Measurements from ENCODE around the gene PATL1.
A peak's percentile ranks its signal among the peaks of the same experiment; 100 is the strongest.

PATL1 gene

GRCh38 chr11:59668950-59669610 is at the start of gene PATL1:
Gene PATL1 (minus strand): TSS chr11:59669037. CDS start chr11:59668895, 142 bp downstream.
- DNase-seq (ENCODE audit: low read depth), result peak; percentile 99
- TF ChIP-seq POLR2A (IDR thresholded peaks at IDR 0.05; ENCODE audit: extremely low read depth, insufficient read length) (peak; percentile 66), MYC (IDR thresholded peaks at IDR 0.05; ENCODE audit: low read depth, low read length) (no peak; the same call in 1 of the 2 replicates), MAX (IDR thresholded peaks at IDR 0.05; ENCODE audit: low read depth, low read length) (peak; percentile 73)
- TF ChIP-seq, protein P1, sequence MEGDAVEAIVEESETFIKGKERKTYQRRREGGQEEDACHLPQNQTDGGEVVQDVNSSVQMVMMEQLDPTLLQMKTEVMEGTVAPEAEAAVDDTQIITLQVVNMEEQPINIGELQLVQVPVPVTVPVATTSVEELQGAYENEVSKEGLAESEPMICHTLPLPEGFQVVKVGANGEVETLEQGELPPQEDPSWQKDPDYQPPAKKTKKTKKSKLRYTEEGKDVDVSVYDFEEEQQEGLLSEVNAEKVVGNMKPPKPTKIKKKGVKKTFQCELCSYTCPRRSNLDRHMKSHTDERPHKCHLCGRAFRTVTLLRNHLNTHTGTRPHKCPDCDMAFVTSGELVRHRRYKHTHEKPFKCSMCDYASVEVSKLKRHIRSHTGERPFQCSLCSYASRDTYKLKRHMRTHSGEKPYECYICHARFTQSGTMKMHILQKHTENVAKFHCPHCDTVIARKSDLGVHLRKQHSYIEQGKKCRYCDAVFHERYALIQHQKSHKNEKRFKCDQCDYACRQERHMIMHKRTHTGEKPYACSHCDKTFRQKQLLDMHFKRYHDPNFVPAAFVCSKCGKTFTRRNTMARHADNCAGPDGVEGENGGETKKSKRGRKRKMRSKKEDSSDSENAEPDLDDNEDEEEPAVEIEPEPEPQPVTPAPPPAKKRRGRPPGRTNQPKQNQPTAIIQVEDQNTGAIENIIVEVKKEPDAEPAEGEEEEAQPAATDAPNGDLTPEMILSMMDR (IDR thresholded peaks at IDR 0.05; ENCODE audit: low read depth, low read length), result no peak
- peak within 1 kb of the TSS; percentile 86 for H3K4me3 ChIP-seq (ENCODE audit: low read depth, low read length)

DNA sequence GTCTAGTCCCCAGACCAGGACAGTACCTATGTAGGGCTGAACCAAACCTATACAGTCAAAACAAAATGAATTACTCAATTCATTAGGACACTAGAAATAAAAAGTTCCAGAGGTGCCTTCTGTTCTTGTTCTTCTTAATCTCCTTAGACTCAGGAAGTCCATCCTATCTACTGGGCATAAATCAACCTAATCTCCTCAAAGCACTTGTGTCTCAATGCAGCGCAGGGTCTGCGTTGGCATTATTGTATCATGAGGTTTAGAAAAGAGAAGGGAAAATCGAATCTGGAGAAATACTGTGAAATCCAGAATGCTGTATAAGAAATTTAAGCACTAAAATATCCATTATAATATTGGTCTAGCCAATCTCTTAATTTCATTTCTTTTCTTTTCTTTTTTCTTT is 47.2 kb upstream of the PATL1 start:
- TF ChIP-seq, protein P1 (IDR thresholded peaks at IDR 0.05; ENCODE audit: low read depth, low read length), result no peak
- no peak overlapping the region for H3K4me3 ChIP-seq (ENCODE audit: low read depth, low read length)
- DNase-seq (ENCODE audit: low read depth), result no peak

GRCh38 chr11:59713745-59714144 is 44.9 kb upstream of the PATL1 start, which contains the start of gene OR10V1:
Gene OR10V1 (minus strand): TSS chr11:59713845. CDS start chr11:59713845, 0 bp downstream.
- TF ChIP-seq POLR2A (IDR thresholded peaks at IDR 0.05; ENCODE audit: extremely low read depth, insufficient read length), result no peak
- TF ChIP-seq, protein P1 (IDR thresholded peaks at IDR 0.05; ENCODE audit: low read depth, low read length), result no peak
- TF ChIP-seq MAX (IDR thresholded peaks at IDR 0.05; ENCODE audit: low read depth, low read length), result no peak
- no peak for TF ChIP-seq MYC (IDR thresholded peaks at IDR 0.05; ENCODE audit: low read depth, low read length)
- no peak for DNase-seq (ENCODE audit: low read depth)
- no peak within 1 kb of the TSS for H3K4me3 ChIP-seq (ENCODE audit: low read depth, low read length)

DNA sequence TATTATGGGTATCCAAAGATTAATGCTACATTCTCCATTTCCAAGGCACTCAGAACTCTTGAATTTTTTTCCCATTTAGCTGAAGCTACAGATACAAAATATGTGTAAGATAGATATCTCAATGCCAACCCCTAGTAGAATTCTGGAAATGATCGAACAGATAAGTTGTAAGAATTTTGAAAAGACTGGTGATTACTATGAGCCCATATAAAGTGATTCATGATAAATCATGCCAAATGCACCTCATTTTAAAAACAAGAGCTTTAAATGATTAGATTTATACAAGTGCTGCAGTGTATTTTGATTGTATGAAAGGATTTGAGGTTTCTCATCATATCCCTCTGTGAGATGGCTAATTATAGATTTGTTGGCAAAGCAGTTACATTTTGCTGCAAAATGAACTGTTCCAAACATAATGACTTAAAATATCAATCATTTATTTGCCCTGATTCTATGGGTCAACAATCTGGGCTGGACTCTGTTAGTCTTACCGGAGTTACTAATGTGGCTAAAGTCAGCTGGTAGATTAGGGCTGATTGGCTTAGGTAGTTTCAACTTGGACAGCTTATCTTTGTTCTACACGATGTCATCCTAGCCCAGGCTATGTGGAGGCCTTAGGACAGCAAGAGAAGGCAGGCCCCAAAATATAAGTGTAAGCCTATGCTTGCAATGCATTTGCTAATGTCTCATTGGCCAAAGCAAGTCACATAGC is 41.5 kb upstream of the PATL1 start:
- H3K4me3 ChIP-seq (ENCODE audit: low read depth, low read length), result no peak overlapping the region
- TF ChIP-seq MYC (IDR thresholded peaks at IDR 0.05; ENCODE audit: low read depth, low read length) (no peak), POLR2A (IDR thresholded peaks at IDR 0.05; ENCODE audit: extremely low read depth, insufficient read length) (no peak), MAX (IDR thresholded peaks at IDR 0.05; ENCODE audit: low read depth, low read length) (no peak)
- TF ChIP-seq, protein P1 (IDR thresholded peaks at IDR 0.05; ENCODE audit: low read depth, low read length), result no peak
- no peak for DNase-seq (ENCODE audit: low read depth)

GRCh38 chr11:59708537-59708936 is 39.7 kb upstream of the PATL1 start:
- DNase-seq (ENCODE audit: low read depth), result no peak
- no peak for TF ChIP-seq POLR2A (IDR thresholded peaks at IDR 0.05; ENCODE audit: extremely low read depth, insufficient read length)
- TF ChIP-seq MYC (IDR thresholded peaks at IDR 0.05; ENCODE audit: low read depth, low read length), result no peak
- TF ChIP-seq, protein P1 (IDR thresholded peaks at IDR 0.05; ENCODE audit: low read depth, low read length), result no peak
- TF ChIP-seq MAX (IDR thresholded peaks at IDR 0.05; ENCODE audit: low read depth, low read length), result no peak
- H3K4me3 ChIP-seq (ENCODE audit: low read depth, low read length), result no peak overlapping the region
